Glutamatergic neuron (in vitro differentiated cells): ENCODE measurements around the gene SHFL. TPM values are rescaled to one million over a fixed set of nuclear protein-coding genes. Genes with fewer than 3 reads are reported as not detected.
A peak's percentile ranks its signal among the peaks of the same experiment; 100 is the strongest.

ENCODE experiments used
- DNase-seq: peaks from one replicate; pipeline ENCODE4 v3.0.0; 2022
- H3K27ac Mint-ChIP-seq: one replicate; pipeline ENCODE4 v1.8.0; 2020; ENCODE audit warnings: mild to moderate bottlenecking, mixed read lengths, inconsistent platforms; ENCODE audit not compliant: unreplicated experiment
- H3K27me3 Mint-ChIP-seq: one replicate; pipeline ENCODE4 v1.8.0; 2020; ENCODE audit warnings: mild to moderate bottlenecking, moderate library complexity, mixed read lengths, inconsistent platforms; ENCODE audit not compliant: unreplicated experiment
- H3K36me3 Mint-ChIP-seq: one replicate; pipeline ENCODE4 v1.8.0; 2020; ENCODE audit warnings: mild to moderate bottlenecking, mixed read lengths, inconsistent platforms; ENCODE audit not compliant: unreplicated experiment
- H3K4me1 Mint-ChIP-seq: one replicate; pipeline ENCODE4 v1.8.0; 2020; ENCODE audit warnings: mild to moderate bottlenecking, low read depth, mixed read lengths, inconsistent platforms; ENCODE audit not compliant: unreplicated experiment
- H3K4me3 Mint-ChIP-seq: one replicate; pipeline ENCODE4 v1.8.0; 2020; ENCODE audit warnings: mild to moderate bottlenecking, mixed read lengths, inconsistent platforms; ENCODE audit not compliant: unreplicated experiment
- H3K9me3 Mint-ChIP-seq: one replicate; pipeline ENCODE4 v1.8.0; 2020; ENCODE audit warnings: mild to moderate bottlenecking, moderate library complexity, mixed read lengths, inconsistent platforms; ENCODE audit not compliant: unreplicated experiment
- CTCF ChIP-seq: fragments of 200-600 bp; sonication (generic); IDR thresholded peaks from one replicate; pipeline ENCODE4 v1.5.0; 2021; ENCODE audit not compliant: partially characterized antibody, unreplicated experiment
- total RNA-seq: library from RNA; stranded (reverse); fragmentation: NEBNext Ultra II Directional; extraction: Animal tissue kit (Norgen Biotek cat#: 25700); gene quantifications from one replicate; pipeline ENCODE4 v1.2.1, GENCODE V29; 2021; ENCODE audit not compliant: unreplicated experiment

The SHFL gene
- total RNA-seq, 1 donor from 2014 or later, result 0.20 TPM

DNA sequence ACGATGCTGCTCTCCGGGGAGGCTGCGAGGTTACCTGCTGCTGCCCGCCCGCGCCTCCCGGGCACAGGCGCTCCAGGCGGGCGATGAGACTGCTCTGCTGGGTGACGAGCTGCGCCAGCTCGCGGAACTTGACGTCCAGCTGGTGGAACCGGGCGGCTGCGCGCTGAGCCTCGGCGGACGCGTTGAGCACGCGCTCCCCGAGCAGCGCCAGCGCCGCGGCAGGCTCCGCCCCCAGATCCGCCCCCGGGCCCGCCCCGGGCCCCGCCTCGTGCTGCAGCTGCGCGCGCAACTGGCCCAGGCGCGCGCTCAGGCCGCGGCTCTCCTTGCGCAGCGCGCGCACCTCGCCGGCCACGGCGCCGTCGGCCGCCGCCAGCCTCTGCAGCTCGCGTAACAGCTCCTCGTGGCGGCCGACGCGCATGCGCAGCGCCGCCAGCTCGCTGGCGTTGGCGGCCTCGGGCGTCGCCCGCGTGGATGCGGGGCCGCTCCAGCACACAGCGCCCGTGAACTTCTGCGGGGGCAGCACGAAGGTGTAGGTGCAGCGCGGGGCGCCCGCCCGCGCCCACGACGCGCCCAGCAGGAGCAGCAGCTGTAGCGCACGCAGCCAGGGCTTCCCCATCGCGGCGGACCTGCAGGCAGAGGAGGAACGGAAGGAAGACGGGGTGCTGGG lies 10.0 kb downstream of the SHFL start:
- Mint-ChIP-seq H3K27me3 (peaks cover 12% of the 10 kb centered on the region), H3K4me3 (no peak overlapping the region), H3K27ac (no peak overlapping the region)

DNA sequence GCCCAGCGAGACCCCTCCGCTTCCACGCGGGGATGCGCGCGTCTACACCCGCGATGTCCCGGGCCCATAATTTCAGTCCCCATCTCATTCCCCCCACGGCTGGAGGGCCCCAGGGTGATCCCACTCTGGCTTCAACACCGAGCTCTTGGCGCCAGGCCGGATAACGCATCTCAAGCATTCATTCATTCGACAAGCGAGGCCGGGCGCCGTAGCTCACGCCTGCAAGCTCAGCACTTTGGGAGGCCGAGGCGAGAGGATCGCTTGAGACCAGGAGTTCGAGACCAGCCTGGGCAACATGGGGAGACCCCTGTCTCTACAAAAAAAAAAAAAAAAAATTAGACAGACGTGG lies 10.5 kb downstream of the SHFL start:
- no peak for DNase-seq
- no peak for TF ChIP-seq CTCF
- H3K4me3 Mint-ChIP-seq, result no peak overlapping the region
- H3K4me1 Mint-ChIP-seq, result peaks cover 3% of the 10 kb centered on the region
- H3K27ac Mint-ChIP-seq, result no peak overlapping the region
- H3K36me3 Mint-ChIP-seq, result no peaks in the 10 kb centered on the region
- peaks cover 14% of the 10 kb centered on the region for H3K9me3 Mint-ChIP-seq
- peaks cover 12% of the 10 kb centered on the region for H3K27me3 Mint-ChIP-seq

More for the DNA sequence above, 10.0 kb downstream of the SHFL start:
- Mint-ChIP-seq H3K36me3 (no peaks in the 10 kb centered on the region), H3K9me3 (peaks cover 14% of the 10 kb centered on the region), H3K4me1 (peaks cover 3% of the 10 kb centered on the region)
- no peak for TF ChIP-seq CTCF
- peak; percentile 88 for DNase-seq

GRCh38 chr19:10100163-10100785 lies 14.2 kb downstream of the SHFL start:
- H3K36me3 Mint-ChIP-seq, result no peaks in the 10 kb centered on the region
- no peak for TF ChIP-seq CTCF
- H3K27me3 Mint-ChIP-seq, result peaks cover 14% of the 10 kb centered on the region
- no peak for DNase-seq
- peaks cover 11% of the 10 kb centered on the region for H3K9me3 Mint-ChIP-seq
- no peak overlapping the region for H3K4me3 Mint-ChIP-seq
- no peak overlapping the region for H3K27ac Mint-ChIP-seq
- H3K4me1 Mint-ChIP-seq, result peaks cover 3% of the 10 kb centered on the region

GRCh38 chr19:10102787-10103236 lies 16.7 kb downstream of the SHFL start:
- H3K27me3 Mint-ChIP-seq, result peaks cover 14% of the 10 kb centered on the region
- H3K27ac Mint-ChIP-seq, result no peak overlapping the region
- H3K4me3 Mint-ChIP-seq, result no peak overlapping the region
- no peak for DNase-seq
- no peaks in the 10 kb centered on the region for H3K36me3 Mint-ChIP-seq
- TF ChIP-seq CTCF, result no peak
- peaks cover 7% of the 10 kb centered on the region for H3K4me1 Mint-ChIP-seq
- H3K9me3 Mint-ChIP-seq, result peaks cover 10% of the 10 kb centered on the region

DNA sequence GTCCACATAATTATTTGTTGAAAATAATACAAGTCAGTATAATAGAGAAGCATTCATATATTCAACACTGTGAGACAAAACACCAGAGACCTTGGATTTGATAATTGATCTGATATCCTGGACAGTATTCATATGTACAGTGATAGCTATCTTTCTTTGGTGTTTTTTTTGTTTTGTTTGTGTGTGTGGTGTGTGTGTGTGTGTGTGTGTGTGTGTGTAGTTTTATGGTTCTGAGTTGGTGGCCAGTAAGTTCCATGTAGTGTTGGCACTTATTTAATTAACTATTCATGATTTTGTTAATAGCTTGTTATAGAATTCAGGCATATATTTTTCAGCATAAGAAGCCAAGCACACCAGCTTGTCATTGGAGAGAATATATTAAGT lies 18.0 kb downstream of the SHFL start:
- H3K4me3 Mint-ChIP-seq, result no peak overlapping the region
- H3K27ac Mint-ChIP-seq, result no peak overlapping the region
- H3K4me1 Mint-ChIP-seq, result peaks cover 5% of the 10 kb centered on the region
- TF ChIP-seq CTCF, result no peak
- peaks cover 6% of the 10 kb centered on the region for H3K9me3 Mint-ChIP-seq
- peaks cover 10% of the 10 kb centered on the region for H3K27me3 Mint-ChIP-seq
- H3K36me3 Mint-ChIP-seq, result no peaks in the 10 kb centered on the region
- no peak for DNase-seq
